ENCODE data around the gene HUNK.

HUNK gene

GRCh38 chr21:31847761-31848160, 25.1 kb upstream of the HUNK start:
- H4K20me1 ChIP-seq (ENCODE audit: control insufficient read depth, insufficient read depth, low read depth, low read length), result no peaks in the 10 kb centered on the region
- H3K79me2 ChIP-seq (ENCODE audit: control insufficient read depth, low read length), result no peaks in the 10 kb centered on the region
- no peaks in the 10 kb centered on the region for H3K9me3 ChIP-seq (ENCODE audit: control insufficient read depth, insufficient read depth, low read length)
- no peak overlapping the region for H3K27ac ChIP-seq (ENCODE audit: low read depth, low read length)
- no peak overlapping the region for H3K4me3 ChIP-seq (ENCODE audit: low read length)
- no peaks in the 10 kb centered on the region for H3K36me3 ChIP-seq (ENCODE audit: control insufficient read depth, low read length)
- no peaks in the 10 kb centered on the region for H3K27me3 ChIP-seq (ENCODE audit: control insufficient read depth, low read length)
- no peaks in the 10 kb centered on the region for H3K4me1 ChIP-seq (ENCODE audit: control insufficient read depth, low read length)
- H3F3A ChIP-seq (ENCODE audit: control insufficient read depth, insufficient read depth), result no peaks in the 10 kb centered on the region
- H3K4me2 ChIP-seq (ENCODE audit: low read length), result no peak overlapping the region
- TF ChIP-seq CTCF (IDR thresholded peaks at IDR 0.05; ENCODE audit: low read depth, low read length, poor library complexity, severe bottlenecking) (no peak), EZH2phosphoT487 (IDR thresholded peaks at IDR 0.05; ENCODE audit: borderline replicate concordance, low read length) (no peak)
- no peaks in the 10 kb centered on the region for H3K9me2 ChIP-seq (replicated peaks; ENCODE audit: control insufficient read depth, low read length)

- H3K36me3 ChIP-seq (ENCODE audit: control insufficient read depth, low read length), result no peaks in the 10 kb centered on the region
- H3K79me2 ChIP-seq (ENCODE audit: control insufficient read depth, low read length), result no peaks in the 10 kb centered on the region
- no peaks in the 10 kb centered on the region for H3K27me3 ChIP-seq (ENCODE audit: control insufficient read depth, low read length)
- no peak overlapping the region for H3K27ac ChIP-seq (ENCODE audit: low read depth, low read length)
- no peaks in the 10 kb centered on the region for H3K4me1 ChIP-seq (ENCODE audit: control insufficient read depth, low read length)
- H4K20me1 ChIP-seq (ENCODE audit: control insufficient read depth, insufficient read depth, low read depth, low read length), result no peaks in the 10 kb centered on the region
- H3K4me2 ChIP-seq (ENCODE audit: low read length), result no peak overlapping the region
- TF ChIP-seq EZH2phosphoT487 (IDR thresholded peaks at IDR 0.05; ENCODE audit: borderline replicate concordance, low read length) (no peak), CTCF (IDR thresholded peaks at IDR 0.05; ENCODE audit: low read depth, low read length, poor library complexity, severe bottlenecking) (no peak)
- H3F3A ChIP-seq (ENCODE audit: control insufficient read depth, insufficient read depth), result no peaks in the 10 kb centered on the region
- H3K4me3 ChIP-seq (ENCODE audit: low read length), result no peak overlapping the region
- H3K9me3 ChIP-seq (ENCODE audit: control insufficient read depth, insufficient read depth, low read length), result no peaks in the 10 kb centered on the region
- H3K9me2 ChIP-seq (replicated peaks; ENCODE audit: control insufficient read depth, low read length), result no peaks in the 10 kb centered on the region
Observed at GRCh38 chr21:31848326-31848985, 24.4 kb upstream of the HUNK start.

- Histone ChIP-seq H3K27me3 (ENCODE audit: control insufficient read depth, low read length) (no peaks in the 10 kb centered on the region), H3K4me2 (ENCODE audit: low read length) (no peak overlapping the region), H3K9me2 (replicated peaks; ENCODE audit: control insufficient read depth, low read length) (no peaks in the 10 kb centered on the region), H4K20me1 (ENCODE audit: control insufficient read depth, insufficient read depth, low read depth, low read length) (no peaks in the 10 kb centered on the region), H3K4me3 (ENCODE audit: low read length) (no peak overlapping the region), H3K9me3 (ENCODE audit: control insufficient read depth, insufficient read depth, low read length) (no peaks in the 10 kb centered on the region), H3F3A (ENCODE audit: control insufficient read depth, insufficient read depth) (no peaks in the 10 kb centered on the region), H3K36me3 (ENCODE audit: control insufficient read depth, low read length) (no peaks in the 10 kb centered on the region), H3K79me2 (ENCODE audit: control insufficient read depth, low read length) (no peaks in the 10 kb centered on the region), H3K27ac (ENCODE audit: low read depth, low read length) (no peak overlapping the region), H3K4me1 (ENCODE audit: control insufficient read depth, low read length) (no peaks in the 10 kb centered on the region)
- TF ChIP-seq EZH2phosphoT487 (IDR thresholded peaks at IDR 0.05; ENCODE audit: borderline replicate concordance, low read length), result no peak
- TF ChIP-seq CTCF (IDR thresholded peaks at IDR 0.05; ENCODE audit: low read depth, low read length, poor library complexity, severe bottlenecking), result no peak
Observed at GRCh38 chr21:31850886-31851285, 21.9 kb upstream of the HUNK start.

All from DOHH2 (cell line).